PC-9 (cell line): ENCODE results near the gene RASA4.
"Not testable (repeated sequence)": the region's sequence is repeated elsewhere in the genome, so short reads cannot be mapped to it uniquely, and the experiment has no call there.

Experiments
- CTCF ChIP-seq: fragments of 200-600 bp; sonication (generic); conservative IDR thresholded peaks from 2 replicates; pipeline ENCODE4 v1.6.1; 2017; ENCODE audit warnings: mixed run types, antibody characterized with exemption, mild to moderate bottlenecking, moderate library complexity
- EZH2 ChIP-seq: fragments of 200-600 bp; sonication (generic); IDR thresholded peaks from 2 replicates; pipeline ENCODE4 v1.8.0; 2017; ENCODE audit warnings: antibody characterized with exemption, low read depth

- TF ChIP-seq CTCF, EZH2: not testable (repeated sequence)
These were observed 70.2 kb downstream of the RASA4 start for GRCh38 chr7:102546353-102546752.
